HL-60/S4 (cell line): ENCODE data around the gene GCGR.

ENCODE experiments used
- in situ Hi-C: fragments of 300-500 bp; cut with MboI; formaldehyde crosslinking; loops from 2 replicates; pipeline ENCODE4 v1.14.3; 2022; ENCODE audit warnings: low sequenced_read_pairs

Gene GCGR

GRCh38 chr17:81803728-81804558 is at the start of gene GCGR:
Gene GCGR, plus strand, starts transcription at chr17:81804150. Its CDS starts 4,869 bp downstream, at chr17:81809019.
- in situ Hi-C loops, result no loop called here

GRCh38 chr17:81792675-81793615 is 11.0 kb upstream of the GCGR start:
- in situ Hi-C loops, result no loop called here

GRCh38 chr17:81794074-81794476 is 9.9 kb upstream of the GCGR start:
- in situ Hi-C loops, result no loop called here

- in situ Hi-C loops, result no loop called here
These were observed 9.4 kb upstream of the GCGR start for GRCh38 chr17:81794509-81794908.

- in situ Hi-C loops, result no loop called here
These were observed 2.6 kb upstream of the GCGR start for GRCh38 chr17:81801327-81801726.

- in situ Hi-C loops, result no loop called here
These were observed 1.7 kb upstream of the GCGR start for GRCh38 chr17:81802048-81802758.

- in situ Hi-C loops, result no loop called here
These were observed 900 bp upstream of the GCGR start for GRCh38 chr17:81802856-81803643.

- in situ Hi-C loops, result no loop called here
These were observed 829 bp downstream of the GCGR start for GRCh38 chr17:81804559-81805399.

GRCh38 chr17:81805707-81806460 is 1.9 kb downstream of the GCGR start:
- in situ Hi-C loops, result no loop called here

- in situ Hi-C loops, result no loop called here
These were observed 2.7 kb downstream of the GCGR start for GRCh38 chr17:81806461-81807209.

- in situ Hi-C loops, result no loop called here
These were observed 3.3 kb downstream of the GCGR start for GRCh38 chr17:81807210-81807719.

GRCh38 chr17:81807839-81808238 is 3.9 kb downstream of the GCGR start:
- in situ Hi-C loops, result no loop called here

- in situ Hi-C loops, result no loop called here
These were observed 5.0 kb downstream of the GCGR start for GRCh38 chr17:81808778-81809555.

- in situ Hi-C loops, result no loop called here
These were observed 5.6 kb downstream of the GCGR start for GRCh38 chr17:81809556-81809998.

- in situ Hi-C loops, result no loop called here
These were observed 6.5 kb downstream of the GCGR start for GRCh38 chr17:81810476-81810875.

- in situ Hi-C loops, result no loop called here
These were observed 7.1 kb downstream of the GCGR start for GRCh38 chr17:81810892-81811704.
